Measurements from ENCODE around the gene CDH4. TPM values are rescaled to one million over a fixed set of nuclear protein-coding genes. Genes with fewer than 3 reads are reported as not detected.

CDH4 gene
- polyA plus RNA-seq, 1 donor (not counting 4 experiments of a cell fraction or from before 2014, with no cell fraction given): 2.2 TPM

GRCh38 chr20:61436283-61436666, 184.2 kb downstream of the CDH4 start:
- peak overlapping the region in 1 of 3 experiments; percentile 45 for H3K4me3 ChIP-seq (ENCODE audit: control insufficient read depth in 2 of 3, extremely low read depth in 1 of 3, insufficient read depth in 2 of 3, low read depth in 1 of 3, low read length in 3 of 3)
- H2AFZ ChIP-seq (ENCODE audit: control insufficient read depth, low read length): no peak overlapping the region
- dilution Hi-C loops (cut with MboI; ENCODE audit: extremely low pct_ligation_motif_present, low sequenced_read_pairs): no loop called here
- peak overlapping the region; percentile 81 for H3K27ac ChIP-seq (ENCODE audit: control insufficient read depth, insufficient read depth, low read length)
- H3K79me2 ChIP-seq (ENCODE audit: control insufficient read depth, insufficient read depth, low read length): no peaks in the 10 kb centered on the region
- H3K4me2 ChIP-seq (ENCODE audit: control insufficient read depth, extremely low read depth, insufficient read depth, low read depth, low read length): peak overlapping the region; percentile 85
- no peak for TF ChIP-seq CTCF (optimal IDR thresholded peaks at IDR 0.05 in 1 of 3, IDR thresholded peaks at IDR 0.05 in 1 of 3, conservative IDR thresholded peaks at IDR 0.05 in 1 of 3; ENCODE audit: extremely low read depth in 1 of 3, insufficient read depth in 2 of 3, low read length in 3 of 3)
- no peak for TF ChIP-seq EZH2 (IDR thresholded peaks at IDR 0.05; ENCODE audit: low read length)
- FAIRE-seq (peak; percentile 73), DNase-seq (ENCODE audit: low read depth, low spot score) (peak; percentile 48)
- H3K9ac ChIP-seq (ENCODE audit: control insufficient read depth, extremely low read depth, insufficient read depth, low read length): peak overlapping the region; percentile 57
- no peaks in the 10 kb centered on the region for H3K27me3 ChIP-seq (ENCODE audit: control insufficient read depth, extremely low read depth, insufficient read depth, low read length)
- H3K4me1 ChIP-seq (ENCODE audit: control insufficient read depth, extremely low read depth, insufficient read depth, low read length): peaks cover 34% of the 10 kb centered on the region
- H4K20me1 ChIP-seq (ENCODE audit: control insufficient read depth, extremely low read depth, insufficient read depth, low read length): peaks cover 7% of the 10 kb centered on the region
- H3K9me3 ChIP-seq (ENCODE audit: control insufficient read depth, low read depth, low read length): no peaks in the 10 kb centered on the region
- no peaks in the 10 kb centered on the region for H3K36me3 ChIP-seq (ENCODE audit: control insufficient read depth in 2 of 2, extremely low read depth in 1 of 2, insufficient read depth in 2 of 2, low read length in 2 of 2)
- H3K9me1 ChIP-seq (ENCODE audit: control insufficient read depth, extremely low read depth, insufficient read depth, low read length): peaks cover 3% of the 10 kb centered on the region

DNA sequence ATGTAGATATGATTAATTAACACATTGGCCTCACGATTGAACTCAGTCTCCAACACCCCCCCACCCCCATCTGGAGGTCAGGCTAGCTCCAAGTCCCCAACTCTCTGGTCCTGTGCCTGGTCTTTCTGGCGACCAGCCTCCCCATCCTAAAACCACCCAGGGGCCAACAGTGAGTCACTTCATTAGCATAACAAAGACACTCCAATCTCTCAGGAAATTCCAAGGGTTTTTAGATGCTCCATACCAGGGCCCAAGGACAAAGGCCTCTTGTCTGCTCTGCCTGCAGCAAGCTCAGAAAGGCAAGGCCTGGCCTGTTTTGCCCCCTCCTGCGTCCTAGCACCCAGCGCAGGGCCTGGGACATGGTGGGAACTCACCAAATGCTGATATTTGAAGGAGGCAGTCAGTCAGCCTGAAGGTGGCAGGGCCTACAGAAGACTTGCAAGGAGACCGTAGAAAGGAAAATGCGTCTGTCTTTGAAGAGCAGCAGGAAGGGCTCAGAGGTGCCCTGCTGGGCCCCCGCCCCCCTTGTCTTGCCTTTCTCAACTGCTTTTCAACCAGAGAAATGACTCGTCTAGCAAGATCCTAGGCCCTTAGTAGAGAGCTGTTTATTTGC, 184.7 kb downstream of the CDH4 start:
- Histone ChIP-seq H3K4me1 (ENCODE audit: control insufficient read depth, extremely low read depth, insufficient read depth, low read length) (peaks cover 34% of the 10 kb centered on the region), H3K9me3 (ENCODE audit: control insufficient read depth, low read depth, low read length) (no peaks in the 10 kb centered on the region), H3K79me2 (ENCODE audit: control insufficient read depth, insufficient read depth, low read length) (no peaks in the 10 kb centered on the region), H3K4me2 (ENCODE audit: control insufficient read depth, extremely low read depth, insufficient read depth, low read depth, low read length) (peak overlapping the region; percentile 85), H2AFZ (ENCODE audit: control insufficient read depth, low read length) (peak overlapping the region; percentile 42), H3K36me3 (ENCODE audit: control insufficient read depth in 2 of 2, extremely low read depth in 1 of 2, insufficient read depth in 2 of 2, low read length in 2 of 2) (no peaks in the 10 kb centered on the region), H3K27ac (ENCODE audit: control insufficient read depth, insufficient read depth, low read length) (peak overlapping the region; percentile 81), H3K9me1 (ENCODE audit: control insufficient read depth, extremely low read depth, insufficient read depth, low read length) (peaks cover 3% of the 10 kb centered on the region), H4K20me1 (ENCODE audit: control insufficient read depth, extremely low read depth, insufficient read depth, low read length) (peaks cover 9% of the 10 kb centered on the region), H3K9ac (ENCODE audit: control insufficient read depth, extremely low read depth, insufficient read depth, low read length) (peak overlapping the region; percentile 57), H3K4me3 (ENCODE audit: control insufficient read depth in 2 of 3, extremely low read depth in 1 of 3, insufficient read depth in 2 of 3, low read depth in 1 of 3, low read length in 3 of 3) (peak overlapping the region in 2 of 3 experiments; percentile 29 to 45), H3K27me3 (ENCODE audit: control insufficient read depth, extremely low read depth, insufficient read depth, low read length) (no peaks in the 10 kb centered on the region)
- no peak for TF ChIP-seq EZH2 (IDR thresholded peaks at IDR 0.05; ENCODE audit: low read length)
- TF ChIP-seq CTCF (optimal IDR thresholded peaks at IDR 0.05 in 1 of 3, IDR thresholded peaks at IDR 0.05 in 1 of 3, conservative IDR thresholded peaks at IDR 0.05 in 1 of 3; ENCODE audit: extremely low read depth in 1 of 3, insufficient read depth in 2 of 3, low read length in 3 of 3): peak; percentile 10 to 44 (median 13)
- FAIRE-seq (peak; percentile 98), DNase-seq (ENCODE audit: low read depth, low spot score) (peak; percentile 86)
- dilution Hi-C loops (cut with MboI; ENCODE audit: extremely low pct_ligation_motif_present, low sequenced_read_pairs): no loop called here

All from keratinocyte (primary cell).